Stimulated activated CD8-positive, alpha-beta memory T cell treated with anti-CD3 and anti-CD28 coated beads, Interleukin-2, amount 100 ng/mL, for 48 hours (primary cell): Measurements from ENCODE around the gene GPATCH3.
"Not testable (repeated sequence)": the region's sequence is repeated elsewhere in the genome, so short reads cannot be mapped to it uniquely, and the experiment has no call there.

ENCODE experiments used
- DNase-seq, 2 donors: peaks; one replicate each; pipeline ENCODE4 v3.0.0-alpha.2; 2020; ENCODE audit warnings: low read depth in 2 of 2

Gene GPATCH3

DNA sequence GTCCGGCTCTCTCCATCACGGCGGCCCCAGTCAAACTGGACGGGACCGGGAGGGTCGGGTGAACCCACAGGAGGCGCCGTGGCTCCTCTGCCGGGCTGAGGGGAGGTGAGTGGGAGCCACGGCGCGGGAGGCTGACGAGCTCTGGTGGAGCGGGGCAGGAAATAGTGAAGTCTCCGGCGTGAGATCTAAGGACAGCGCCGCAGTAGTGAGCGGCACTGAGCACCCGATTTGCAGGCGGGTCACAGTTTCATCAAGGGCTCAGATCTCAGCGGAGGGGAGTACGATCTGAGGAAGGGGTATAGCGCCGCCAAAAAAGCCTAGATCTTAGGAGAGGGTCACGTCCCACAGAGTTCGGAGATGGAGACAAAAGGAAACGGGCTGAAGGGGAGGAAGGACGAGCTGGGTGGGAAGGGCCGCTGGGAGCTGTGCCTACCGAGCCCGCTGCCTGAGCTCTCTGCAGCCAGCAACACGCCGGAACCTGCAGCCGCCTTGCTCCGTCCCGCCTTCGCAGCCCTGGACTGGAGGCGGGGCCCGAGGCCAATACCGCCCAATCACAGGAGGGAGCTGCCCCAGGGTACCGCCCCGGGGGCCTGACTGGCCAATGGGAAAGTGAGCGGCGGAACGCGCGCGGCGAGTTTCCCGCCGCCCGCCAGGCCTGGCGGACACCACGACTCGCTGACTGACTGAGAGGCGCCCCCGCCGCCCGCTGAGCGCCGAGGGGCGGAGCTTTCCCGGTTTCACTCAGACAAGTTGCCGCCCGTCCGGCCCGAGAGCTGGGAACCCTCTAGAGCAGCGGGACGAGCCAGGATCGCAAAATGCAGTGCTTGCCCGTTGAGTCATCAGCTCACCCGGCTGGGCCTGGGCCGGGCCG lies 35.4 kb downstream of the GPATCH3 start:
- DNase-seq: peak; percentile 92 to 94

DNA sequence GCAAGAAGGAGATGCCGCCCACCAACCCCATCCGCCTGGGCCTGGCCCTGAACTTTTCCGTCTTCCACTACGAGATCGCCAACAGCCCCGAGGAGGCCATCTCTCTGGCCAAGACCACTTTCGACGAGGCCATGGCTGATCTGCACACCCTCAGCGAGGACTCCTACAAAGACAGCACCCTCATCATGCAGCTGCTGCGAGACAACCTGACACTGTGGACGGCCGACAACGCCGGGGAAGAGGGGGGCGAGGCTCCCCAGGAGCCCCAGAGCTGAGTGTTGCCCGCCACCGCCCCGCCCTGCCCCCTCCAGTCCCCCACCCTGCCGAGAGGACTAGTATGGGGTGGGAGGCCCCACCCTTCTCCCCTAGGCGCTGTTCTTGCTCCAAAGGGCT lies 36.6 kb downstream of the GPATCH3 start:
- no peak for DNase-seq

DNA sequence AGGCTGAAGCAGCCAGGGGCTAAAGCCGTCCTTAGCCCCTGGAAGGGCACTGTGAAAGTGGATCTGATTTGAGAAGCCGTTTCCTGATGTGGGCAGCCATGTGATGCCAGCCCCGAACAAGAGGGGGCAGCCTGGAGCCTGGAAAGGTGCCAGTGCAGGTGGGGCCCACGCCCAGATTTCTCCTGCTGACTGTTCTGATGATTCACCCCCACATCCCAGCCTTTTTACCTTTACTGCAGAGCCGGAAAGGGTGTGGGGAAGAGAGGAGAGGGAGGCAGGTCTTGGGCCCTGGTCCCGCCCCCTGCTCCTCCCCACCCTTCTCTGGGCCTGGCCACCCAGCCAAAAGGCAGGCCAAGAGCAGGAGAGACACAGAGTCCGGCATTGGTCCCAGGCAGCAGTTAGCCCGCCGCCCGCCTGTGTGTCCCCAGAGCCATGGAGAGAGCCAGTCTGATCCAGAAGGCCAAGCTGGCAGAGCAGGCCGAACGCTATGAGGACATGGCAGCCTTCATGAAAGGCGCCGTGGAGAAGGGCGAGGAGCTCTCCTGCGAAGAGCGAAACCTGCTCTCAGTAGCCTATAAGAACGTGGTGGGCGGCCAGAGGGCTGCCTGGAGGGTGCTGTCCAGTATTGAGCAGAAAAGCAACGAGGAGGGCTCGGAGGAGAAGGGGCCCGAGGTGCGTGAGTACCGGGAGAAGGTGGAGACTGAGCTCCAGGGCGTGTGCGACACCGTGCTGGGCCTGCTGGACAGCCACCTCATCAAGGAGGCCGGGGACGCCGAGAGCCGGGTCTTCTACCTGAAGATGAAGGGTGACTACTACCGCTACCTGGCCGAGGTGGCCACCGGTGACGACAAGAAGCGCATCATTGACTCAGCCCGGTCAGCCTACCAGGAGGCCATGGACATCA lies 37.2 kb downstream of the GPATCH3 start, which contains the start of gene SFN:
Gene SFN (plus strand): TSS at position 369 of the 904 bp plus-strand sequence. CDS start 64 bp downstream, at position 433.
- peak in 1 of 2 donors; percentile 65 for DNase-seq

DNA sequence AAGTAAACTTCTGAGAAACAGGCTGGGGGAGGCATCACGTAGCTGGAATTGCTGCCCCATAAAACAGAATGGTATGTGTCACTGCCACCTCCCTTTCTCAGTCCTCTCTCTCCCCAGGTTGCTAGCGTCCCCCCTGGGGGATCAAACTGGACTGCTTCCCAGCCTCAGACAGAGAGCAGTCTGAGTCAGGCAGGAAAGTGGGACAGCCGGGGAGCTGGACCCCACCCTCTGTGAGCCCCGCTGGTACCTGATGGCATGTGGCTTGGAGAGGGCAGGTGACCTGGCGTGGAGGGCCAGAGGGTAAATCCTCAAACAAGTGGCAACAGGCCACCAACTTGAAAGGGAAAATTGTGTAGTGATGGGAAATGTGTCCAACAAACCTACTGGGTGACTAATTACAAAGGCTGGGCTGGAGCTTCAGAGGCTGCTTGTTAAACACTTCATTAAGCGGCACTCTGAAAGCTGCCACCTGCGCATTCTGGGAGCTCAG lies 38.3 kb downstream of the GPATCH3 start:
- no peak for DNase-seq

DNA sequence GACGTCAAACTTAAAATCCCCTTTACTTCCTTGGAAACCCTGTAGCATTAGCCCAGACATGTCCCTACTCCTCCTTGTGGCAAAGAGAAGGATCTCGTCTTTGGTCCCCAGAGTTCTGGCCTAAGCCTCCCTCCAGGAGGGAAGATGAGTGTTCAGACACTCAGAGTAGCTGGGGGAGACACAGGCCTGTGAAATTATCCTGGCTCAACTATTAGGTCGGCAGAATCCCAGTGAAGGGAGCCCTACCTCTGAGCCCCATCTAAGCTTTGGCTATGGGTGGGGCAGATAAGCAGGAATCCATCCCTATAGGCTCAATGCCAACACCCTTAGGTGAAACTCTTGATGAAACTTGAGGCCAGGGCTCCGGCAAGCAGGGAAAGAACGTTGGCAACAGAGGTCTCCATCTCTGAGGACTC lies 39.0 kb downstream of the GPATCH3 start:
- DNase-seq: no peak

DNA sequence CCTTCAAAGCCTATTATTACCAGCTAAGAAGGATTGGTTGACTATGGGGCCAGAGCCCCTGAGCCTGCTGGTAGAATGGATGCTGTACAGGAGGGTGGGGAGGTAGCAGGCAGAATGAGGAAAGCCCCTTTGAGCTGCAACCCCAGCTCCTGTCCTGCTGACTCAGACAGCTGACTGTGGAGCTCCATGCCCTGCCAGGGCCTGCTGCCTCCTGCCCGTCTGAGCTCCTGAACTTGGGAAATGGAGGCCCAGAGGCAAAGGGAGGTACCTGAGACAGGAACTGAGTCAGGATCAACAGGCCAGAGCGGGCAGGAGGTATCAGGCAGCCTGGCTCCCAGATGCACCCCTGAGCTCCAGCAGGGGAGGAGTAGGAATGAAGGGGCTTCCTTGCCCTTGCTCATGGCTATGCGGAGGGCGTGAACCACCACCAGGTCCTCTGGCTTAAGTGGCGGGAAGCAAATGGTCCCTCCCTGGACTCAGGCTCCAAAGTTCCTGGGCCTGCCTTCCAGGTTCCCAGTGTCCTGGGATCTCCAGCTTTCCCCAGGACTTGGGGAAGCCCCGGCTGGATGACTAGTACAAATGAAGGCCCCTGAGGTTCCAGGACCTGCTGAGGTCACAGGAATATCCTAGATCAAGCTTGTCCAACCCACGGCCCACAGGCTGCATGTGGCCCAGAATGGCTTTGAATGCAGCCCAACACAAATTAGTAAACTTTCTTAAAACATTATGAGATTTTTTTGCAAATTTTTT lies 41.2 kb downstream of the GPATCH3 start:
- DNase-seq: no peak

DNA sequence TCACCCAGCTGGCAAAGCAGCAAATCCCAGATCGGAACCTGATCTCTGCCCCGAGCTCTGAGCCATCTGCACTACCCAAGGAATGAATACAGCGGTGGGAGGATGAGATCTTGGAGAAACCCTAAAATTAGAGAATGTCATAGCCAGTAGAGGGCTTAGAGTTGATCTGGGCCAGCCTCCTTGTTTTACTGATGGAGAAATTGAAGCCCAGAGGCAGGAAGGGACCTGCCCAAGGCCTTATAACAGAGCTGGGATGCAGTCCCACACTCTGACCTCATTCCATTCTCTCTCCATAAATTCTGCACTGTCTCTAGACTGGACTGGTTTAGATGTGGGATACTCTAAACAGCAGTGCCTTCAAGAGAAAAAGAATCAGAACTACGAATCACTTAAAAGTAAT lies 42.1 kb downstream of the GPATCH3 start:
- DNase-seq: no peak

DNA sequence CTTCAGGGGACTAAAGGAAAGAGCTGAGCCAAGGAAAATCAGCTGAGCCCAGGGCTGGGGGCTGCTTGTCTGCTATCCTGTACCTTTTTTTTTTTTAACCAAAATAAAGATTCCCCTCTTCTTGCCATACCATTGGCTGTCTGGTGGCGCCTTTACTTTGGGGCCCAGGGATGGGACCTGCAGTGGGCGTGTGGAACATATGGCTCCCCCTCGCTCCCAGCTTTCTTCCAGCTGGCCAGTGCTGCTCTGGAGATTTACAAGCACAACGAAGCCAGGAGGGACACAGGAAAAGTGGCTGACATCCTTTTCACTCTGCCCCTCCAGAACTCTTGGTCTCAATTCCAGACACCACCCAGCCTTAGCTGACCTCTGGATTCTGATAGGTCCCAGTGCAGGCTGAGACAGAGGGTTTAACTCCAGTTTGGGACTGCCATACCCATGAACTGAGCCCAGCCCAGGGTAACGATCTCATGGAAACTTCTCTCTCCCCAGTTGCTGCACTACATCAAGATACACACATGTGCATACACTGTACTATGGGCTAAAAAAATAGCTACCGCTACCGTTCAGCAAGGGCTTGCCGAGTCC lies 42.7 kb downstream of the GPATCH3 start:
- DNase-seq: no peak

DNA sequence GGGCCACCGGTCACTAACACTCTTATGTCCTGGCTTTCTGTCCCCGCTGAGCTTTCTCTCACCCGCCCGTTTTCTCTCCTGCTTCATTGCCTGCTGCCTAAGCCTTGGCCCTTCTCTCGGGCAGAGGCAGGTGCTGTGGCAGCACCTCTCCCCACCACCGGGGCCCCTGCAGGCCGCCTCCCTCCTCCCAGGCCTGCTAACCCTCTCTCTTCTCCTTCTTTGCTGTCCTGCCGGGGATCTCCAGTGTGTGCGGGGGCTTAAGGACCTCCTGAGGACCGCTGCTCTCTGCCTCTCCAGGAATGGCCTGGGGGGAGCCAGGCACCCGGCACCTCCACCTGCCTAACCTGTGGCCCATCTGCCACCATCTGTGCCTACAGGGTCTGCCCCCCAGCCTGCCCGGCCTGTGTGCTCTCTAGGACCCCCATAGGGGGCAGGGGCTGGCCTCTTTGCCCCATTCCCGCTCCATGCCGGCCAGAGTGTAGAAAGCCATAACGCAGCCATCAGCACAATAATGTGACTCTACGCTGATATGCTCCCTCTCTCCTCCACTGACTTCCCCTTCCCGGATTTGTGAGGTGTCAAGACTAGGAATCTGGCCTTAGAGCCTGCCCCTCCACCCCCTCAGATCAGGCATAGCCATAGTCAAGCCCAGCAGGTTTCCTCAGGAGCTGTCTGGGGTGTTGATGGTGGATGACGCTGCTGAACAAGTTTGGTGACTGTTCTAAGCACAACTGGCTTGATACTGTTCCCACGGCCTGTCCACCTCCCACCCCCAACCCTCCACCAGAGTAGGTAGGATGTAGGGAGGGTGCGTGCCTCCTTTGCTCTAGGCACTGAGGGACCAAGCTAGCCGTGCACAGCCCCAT lies 43.4 kb downstream of the GPATCH3 start:
- DNase-seq: no peak

DNA sequence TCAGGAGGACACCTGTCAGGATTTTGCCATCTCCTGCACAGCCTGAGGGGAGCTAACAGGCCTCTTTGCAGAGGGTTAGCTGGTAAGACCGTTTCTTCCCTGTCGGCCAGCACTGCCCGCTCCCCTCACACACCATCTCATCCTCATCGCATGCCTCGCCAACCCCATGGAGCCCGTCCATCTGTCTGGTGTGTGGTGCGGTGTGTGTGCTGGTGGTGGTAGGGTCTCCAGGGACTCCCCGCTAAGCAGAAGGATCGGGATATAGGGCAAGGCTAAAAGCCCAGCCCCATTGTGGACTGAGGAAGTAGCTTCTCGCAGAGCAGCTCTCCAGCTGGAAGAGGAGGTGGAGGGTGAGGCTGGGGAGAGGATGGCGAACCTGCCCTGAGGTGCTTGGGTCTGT lies 44.1 kb downstream of the GPATCH3 start:
- DNase-seq: no peak

DNA sequence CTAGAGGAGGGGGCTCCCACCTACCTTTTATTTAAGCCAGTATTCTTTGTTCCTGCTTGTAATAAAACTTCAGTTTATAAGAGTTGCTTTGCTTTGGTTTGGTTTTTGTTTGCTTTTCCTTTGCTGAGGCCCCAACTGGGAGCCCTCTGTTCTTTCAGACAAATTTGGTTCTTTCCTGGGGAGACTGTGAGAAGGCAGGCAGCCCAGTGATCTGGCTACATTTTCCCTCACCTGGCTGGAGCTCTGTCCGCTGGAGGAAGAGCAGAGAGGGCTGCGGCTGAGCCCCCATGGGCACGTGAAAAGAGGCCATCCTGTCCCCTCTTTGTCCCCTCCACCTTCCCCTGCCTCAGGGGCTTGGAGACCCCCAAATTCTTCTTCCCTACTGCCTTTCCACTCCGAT lies 44.6 kb downstream of the GPATCH3 start:
- no peak for DNase-seq

DNA sequence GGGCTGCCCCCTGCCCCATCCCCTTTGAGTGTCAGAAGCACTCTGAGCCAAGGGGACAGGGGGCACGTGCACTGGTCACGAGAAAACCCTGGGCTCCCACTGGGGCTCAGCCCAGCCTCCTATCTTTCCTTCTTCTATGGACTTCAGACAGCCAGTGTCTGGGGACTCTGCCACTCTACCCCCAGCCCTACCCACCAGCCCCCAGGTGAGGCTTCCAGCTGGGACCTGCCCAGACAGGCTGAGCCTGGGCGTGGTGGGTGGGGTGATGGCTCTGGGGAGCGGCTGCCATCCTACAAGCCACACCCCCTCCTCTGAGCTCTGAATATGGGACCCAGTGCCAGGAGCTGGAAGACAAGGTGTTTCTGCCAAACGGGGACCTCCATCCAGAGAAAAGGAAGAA lies 45.4 kb downstream of the GPATCH3 start:
- no peak for DNase-seq

DNA sequence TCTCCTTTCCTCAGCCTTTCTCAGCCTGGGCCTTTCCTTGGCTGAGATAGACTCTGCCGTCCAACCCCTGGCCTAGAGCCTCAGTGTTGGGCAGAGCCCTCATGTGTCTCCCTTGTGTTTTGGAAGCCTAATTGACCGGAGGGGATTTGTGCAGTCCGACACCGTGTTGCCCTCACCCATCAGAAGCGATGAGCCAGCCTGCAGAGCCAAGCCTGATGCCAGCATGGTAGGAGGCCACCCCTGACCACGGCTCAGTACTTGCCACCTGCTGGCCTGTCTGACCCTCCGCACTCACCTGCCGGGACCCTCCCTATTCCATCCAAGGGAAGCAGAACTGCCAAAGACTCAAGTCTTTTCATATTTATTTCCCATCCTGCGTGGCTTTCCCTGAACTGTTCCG lies 46.7 kb downstream of the GPATCH3 start:
- DNase-seq: no peak

DNA sequence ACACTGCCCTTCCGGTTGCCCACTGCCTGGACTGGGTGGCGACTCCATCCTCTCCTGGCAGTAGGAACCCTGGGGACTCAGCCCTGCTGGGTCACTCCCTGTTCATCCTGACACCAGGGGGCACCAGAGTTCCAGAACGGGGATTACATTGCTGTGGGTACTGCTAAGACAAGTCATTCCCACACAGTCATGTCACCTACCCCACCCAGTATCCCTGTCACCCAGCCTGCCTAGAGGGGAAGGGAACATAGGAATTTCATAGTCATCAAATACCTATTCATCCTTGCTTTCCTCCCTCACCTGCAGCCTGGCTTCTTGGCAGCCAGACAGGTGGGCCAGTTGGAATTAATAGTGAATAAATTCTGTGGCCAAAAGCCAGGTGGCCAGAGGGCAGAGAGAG lies 47.1 kb downstream of the GPATCH3 start:
- peak; percentile 66 to 75 for DNase-seq

DNA sequence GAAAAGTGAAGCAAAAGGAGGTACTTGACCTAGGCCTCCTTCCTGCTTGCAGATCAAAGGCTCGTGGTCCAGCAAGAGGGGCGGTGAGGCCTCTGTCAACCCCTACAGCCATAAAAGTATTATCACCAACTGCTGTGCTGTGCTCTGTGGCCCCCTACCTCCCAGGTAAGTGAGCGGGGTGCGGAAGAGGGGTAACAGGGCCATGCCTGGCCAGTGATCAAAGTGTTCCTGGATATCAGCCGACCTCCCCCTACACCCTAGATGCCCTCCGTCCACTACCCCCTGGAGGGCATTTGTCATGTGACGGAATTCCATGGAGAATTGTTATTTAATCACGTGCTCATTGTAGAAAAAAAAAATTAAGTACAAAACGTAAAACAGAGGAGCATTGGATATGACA lies 47.6 kb downstream of the GPATCH3 start:
- DNase-seq: no peak

DNA sequence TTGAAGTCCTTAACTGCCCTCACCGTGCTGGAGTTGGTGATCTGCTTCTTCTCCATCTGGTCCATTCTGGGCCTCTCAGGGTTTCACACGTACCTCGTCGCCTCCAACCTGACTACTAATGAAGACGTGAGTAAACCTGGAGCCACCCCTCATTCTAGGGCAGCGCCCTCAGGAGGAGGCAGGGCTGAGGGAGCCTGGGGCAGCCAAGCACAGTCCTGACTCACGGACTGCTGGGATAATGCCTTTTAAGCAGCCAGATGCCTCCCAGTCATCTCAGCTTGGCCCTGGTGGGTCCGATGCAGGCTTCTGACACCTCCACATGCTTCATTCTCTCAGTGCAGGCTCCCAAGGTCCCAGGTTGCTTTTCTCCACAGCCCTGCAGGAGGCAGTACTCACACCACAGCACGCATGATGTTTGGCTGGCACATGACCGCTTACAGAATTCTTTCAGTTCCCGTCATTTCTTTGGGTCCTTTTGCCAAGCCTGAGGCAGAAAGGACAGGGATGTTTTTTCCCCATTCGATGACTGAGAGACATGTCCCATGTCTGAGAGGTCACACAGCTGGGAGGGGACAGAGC lies 49.1 kb downstream of the GPATCH3 start:
- no peak for DNase-seq

DNA sequence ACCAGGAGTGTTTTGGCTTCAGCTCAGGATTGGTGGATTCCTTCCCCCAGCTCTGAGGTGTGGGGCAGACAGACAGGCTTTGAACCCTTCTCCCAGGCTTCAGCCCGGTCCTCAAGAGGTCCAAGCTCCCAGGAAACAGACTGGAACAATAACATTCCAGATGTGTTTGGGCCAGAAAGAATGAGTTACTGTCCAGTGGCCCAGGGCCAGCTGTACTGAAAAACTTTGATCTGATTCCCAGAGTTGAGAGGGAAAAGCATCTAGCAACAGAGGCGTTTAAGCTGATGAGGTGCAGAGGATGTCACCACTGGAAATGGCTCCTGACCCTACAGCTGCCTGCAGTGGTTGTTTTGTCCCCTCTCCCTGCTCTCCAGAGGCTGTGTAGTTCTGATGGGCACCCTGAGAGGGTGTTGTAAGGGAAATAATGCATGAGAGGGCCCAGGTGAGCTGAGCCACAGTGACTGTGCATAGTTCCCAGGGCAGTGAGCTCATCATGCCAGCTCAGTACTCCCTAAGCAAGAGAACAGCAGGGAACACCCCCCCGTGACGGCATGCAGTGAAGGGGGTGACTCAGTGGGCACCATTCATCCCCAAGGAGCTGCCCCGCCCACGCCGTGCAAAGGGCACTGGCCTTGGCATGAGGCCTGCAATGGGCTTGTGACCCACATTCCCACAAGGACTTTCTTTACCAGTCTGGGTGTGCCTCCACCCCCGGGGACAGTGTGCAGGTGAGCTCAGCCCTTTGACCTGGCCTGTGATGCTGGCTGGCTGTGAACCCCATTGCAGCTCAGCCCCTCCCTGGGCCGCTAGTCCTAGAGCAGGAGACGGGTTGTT lies 51.1 kb downstream of the GPATCH3 start:
- no peak for DNase-seq

DNA sequence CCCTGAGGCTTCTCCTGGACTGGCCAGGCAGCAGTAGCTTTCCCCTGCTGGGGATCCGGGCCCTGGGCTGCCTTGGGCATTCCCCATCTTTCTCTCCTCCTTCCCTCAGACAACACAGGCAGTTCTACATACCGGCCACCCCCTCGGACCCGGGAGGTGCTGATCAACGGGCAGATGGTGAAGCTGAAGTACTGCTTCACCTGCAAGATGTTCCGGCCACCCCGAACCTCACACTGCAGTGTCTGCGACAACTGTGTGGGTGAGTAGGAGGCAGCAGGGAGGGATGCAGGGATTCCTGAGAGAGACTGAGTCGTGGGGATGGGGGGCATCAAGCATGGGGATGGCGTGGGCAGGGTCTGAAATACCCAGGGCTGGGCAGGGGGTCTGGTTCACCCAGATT lies 51.8 kb downstream of the GPATCH3 start:
- DNase-seq: no peak

DNA sequence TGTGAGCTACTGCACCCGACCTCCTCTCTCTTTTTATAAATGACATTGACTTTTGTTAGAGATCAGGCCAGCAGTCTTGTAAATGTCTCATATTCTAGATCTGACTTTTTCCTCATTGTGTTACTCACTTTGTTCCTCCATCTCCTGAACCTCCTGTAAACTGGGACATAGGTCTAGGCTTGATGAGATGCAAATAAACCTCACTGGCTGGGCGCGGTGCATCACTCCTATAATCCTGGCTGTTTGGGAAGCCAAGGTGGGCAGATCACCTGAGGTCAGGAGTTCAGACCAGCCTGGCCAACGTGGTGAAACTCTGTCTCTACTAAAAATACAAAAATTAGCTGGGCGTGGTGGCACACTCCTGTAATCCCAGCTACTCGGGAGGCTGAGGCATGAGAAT lies 52.4 kb downstream of the GPATCH3 start:
- not testable (repeated sequence) for DNase-seq
